ENCODE results near the gene PPFIA2. TPM values are rescaled to one million over a fixed set of nuclear protein-coding genes. Genes with fewer than 3 reads are reported as not detected.

The PPFIA2 gene
- polyA plus RNA-seq, 1 donor from 2014 or later, result 65.3 TPM

GRCh38 chr12:81330480-81330879 is 428.7 kb downstream of the PPFIA2 start:
- H3K4me2 ChIP-seq (ENCODE audit: low read length), result no peak overlapping the region
- no peaks in the 10 kb centered on the region for H3K79me2 ChIP-seq (replicated peaks; ENCODE audit: insufficient read depth, low read length)
- no peak overlapping the region for H3K4me3 ChIP-seq (ENCODE audit: low read length)
- no peaks in the 10 kb centered on the region for H3F3A ChIP-seq (ENCODE audit: insufficient read depth, low read length, poor library complexity, severe bottlenecking)
- H3K9me2 ChIP-seq (ENCODE audit: insufficient read depth, low read length), result no peaks in the 10 kb centered on the region
- TF ChIP-seq, protein P1, sequence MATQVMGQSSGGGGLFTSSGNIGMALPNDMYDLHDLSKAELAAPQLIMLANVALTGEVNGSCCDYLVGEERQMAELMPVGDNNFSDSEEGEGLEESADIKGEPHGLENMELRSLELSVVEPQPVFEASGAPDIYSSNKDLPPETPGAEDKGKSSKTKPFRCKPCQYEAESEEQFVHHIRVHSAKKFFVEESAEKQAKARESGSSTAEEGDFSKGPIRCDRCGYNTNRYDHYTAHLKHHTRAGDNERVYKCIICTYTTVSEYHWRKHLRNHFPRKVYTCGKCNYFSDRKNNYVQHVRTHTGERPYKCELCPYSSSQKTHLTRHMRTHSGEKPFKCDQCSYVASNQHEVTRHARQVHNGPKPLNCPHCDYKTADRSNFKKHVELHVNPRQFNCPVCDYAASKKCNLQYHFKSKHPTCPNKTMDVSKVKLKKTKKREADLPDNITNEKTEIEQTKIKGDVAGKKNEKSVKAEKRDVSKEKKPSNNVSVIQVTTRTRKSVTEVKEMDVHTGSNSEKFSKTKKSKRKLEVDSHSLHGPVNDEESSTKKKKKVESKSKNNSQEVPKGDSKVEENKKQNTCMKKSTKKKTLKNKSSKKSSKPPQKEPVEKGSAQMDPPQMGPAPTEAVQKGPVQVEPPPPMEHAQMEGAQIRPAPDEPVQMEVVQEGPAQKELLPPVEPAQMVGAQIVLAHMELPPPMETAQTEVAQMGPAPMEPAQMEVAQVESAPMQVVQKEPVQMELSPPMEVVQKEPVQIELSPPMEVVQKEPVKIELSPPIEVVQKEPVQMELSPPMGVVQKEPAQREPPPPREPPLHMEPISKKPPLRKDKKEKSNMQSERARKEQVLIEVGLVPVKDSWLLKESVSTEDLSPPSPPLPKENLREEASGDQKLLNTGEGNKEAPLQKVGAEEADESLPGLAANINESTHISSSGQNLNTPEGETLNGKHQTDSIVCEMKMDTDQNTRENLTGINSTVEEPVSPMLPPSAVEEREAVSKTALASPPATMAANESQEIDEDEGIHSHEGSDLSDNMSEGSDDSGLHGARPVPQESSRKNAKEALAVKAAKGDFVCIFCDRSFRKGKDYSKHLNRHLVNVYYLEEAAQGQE (IDR thresholded peaks at IDR 0.05; ENCODE audit: borderline replicate concordance), result no peak
- TF ChIP-seq SMC3 (conservative IDR thresholded peaks at IDR 0.05; ENCODE audit: poor library complexity), result no peak
- TF ChIP-seq TAF1 (IDR thresholded peaks at IDR 0.05; ENCODE audit: low read depth), result no peak
- no peak for TF ChIP-seq MXI1 (conservative IDR thresholded peaks at IDR 0.05; ENCODE audit: poor library complexity, severe bottlenecking)
- TF ChIP-seq CTCF (IDR thresholded peaks at IDR 0.05; ENCODE audit: poor library complexity, severe bottlenecking), result no peak
- no peak for TF ChIP-seq EZH2 (IDR thresholded peaks at IDR 0.05; ENCODE audit: borderline replicate concordance, insufficient read depth, low read length, poor library complexity, severe bottlenecking)
- no peak for TF ChIP-seq RAD21 (conservative IDR thresholded peaks at IDR 0.05)
- no peak for TF ChIP-seq EP300 (conservative IDR thresholded peaks at IDR 0.05; ENCODE audit: poor library complexity, severe bottlenecking)
- no peak for TF ChIP-seq POLR2AphosphoS5 (IDR thresholded peaks at IDR 0.05)
- no peak overlapping the region for H3K9ac ChIP-seq (ENCODE audit: low read length)
- H3K27me3 ChIP-seq (ENCODE audit: insufficient read depth, low read depth, low read length), result no peaks in the 10 kb centered on the region
- peaks cover 8% of the 10 kb centered on the region for H3K36me3 ChIP-seq (ENCODE audit: insufficient read depth, low read length)
- H3K27ac ChIP-seq (ENCODE audit: low read length), result no peak overlapping the region
- no peaks in the 10 kb centered on the region for H4K20me1 ChIP-seq (ENCODE audit: insufficient read depth)
- H2AFZ ChIP-seq (ENCODE audit: low read depth, low read length), result no peak overlapping the region
- no peaks in the 10 kb centered on the region for H3K9me3 ChIP-seq (ENCODE audit: low read length)

DNA sequence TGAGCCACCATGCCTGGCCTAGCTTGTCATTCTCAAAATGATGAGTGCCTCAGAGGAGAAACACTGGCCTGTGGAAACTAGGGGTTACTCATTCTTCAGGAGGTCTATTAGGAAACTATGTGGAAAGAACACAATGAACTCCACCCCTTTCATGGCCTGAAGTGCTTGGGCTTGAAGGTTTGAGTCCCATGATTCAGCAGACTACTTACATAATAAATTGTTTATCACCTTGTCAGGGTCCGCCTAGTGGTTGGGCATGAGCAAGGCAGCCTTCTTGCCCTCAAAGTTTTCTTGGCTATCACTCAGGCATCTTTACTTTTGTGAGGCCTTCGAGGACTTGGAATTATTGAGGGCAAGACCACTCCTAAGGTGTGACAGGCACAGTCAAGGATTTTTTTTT is 430.1 kb downstream of the PPFIA2 start:
- Histone ChIP-seq H3K4me3 (ENCODE audit: low read length) (no peak overlapping the region), H3K9me3 (ENCODE audit: low read length) (no peaks in the 10 kb centered on the region), H3K27me3 (ENCODE audit: insufficient read depth, low read depth, low read length) (no peaks in the 10 kb centered on the region), H3F3A (ENCODE audit: insufficient read depth, low read length, poor library complexity, severe bottlenecking) (no peaks in the 10 kb centered on the region), H3K4me2 (ENCODE audit: low read length) (no peak overlapping the region), H3K79me2 (replicated peaks; ENCODE audit: insufficient read depth, low read length) (no peaks in the 10 kb centered on the region), H4K20me1 (ENCODE audit: insufficient read depth) (no peaks in the 10 kb centered on the region), H3K9ac (ENCODE audit: low read length) (no peak overlapping the region), H3K9me2 (ENCODE audit: insufficient read depth, low read length) (no peaks in the 10 kb centered on the region), H3K36me3 (ENCODE audit: insufficient read depth, low read length) (peaks cover 4% of the 10 kb centered on the region), H3K27ac (ENCODE audit: low read length) (no peak overlapping the region), H2AFZ (ENCODE audit: low read depth, low read length) (no peak overlapping the region)
- TF ChIP-seq CTCF (IDR thresholded peaks at IDR 0.05; ENCODE audit: poor library complexity, severe bottlenecking) (peak; percentile 12), EZH2 (IDR thresholded peaks at IDR 0.05; ENCODE audit: borderline replicate concordance, insufficient read depth, low read length, poor library complexity, severe bottlenecking) (no peak), TAF1 (IDR thresholded peaks at IDR 0.05; ENCODE audit: low read depth) (no peak), POLR2AphosphoS5 (IDR thresholded peaks at IDR 0.05) (no peak)

All from neural cell (in vitro differentiated cells).